ENCODE data around the gene MLF1. TPM values are rescaled to one million over a fixed set of nuclear protein-coding genes. Genes with fewer than 3 reads are reported as not detected.
"Not testable (repeated sequence)": the region's sequence is repeated elsewhere in the genome, so short reads cannot be mapped to it uniquely, and the experiment has no call there.

Gene MLF1
- total RNA-seq, 2 donors from 2014 or later: 117 to 217 TPM

GRCh38 chr3:158535918-158536317 is 35.1 kb upstream of the MLF1 start:
- no peaks in the 10 kb centered on the region for H3K27me3 ChIP-seq
- no peaks in the 10 kb centered on the region for H3K9me3 ChIP-seq
- no peaks in the 10 kb centered on the region for H3K36me3 ChIP-seq
- no peak overlapping the region for H3K4me3 ChIP-seq
- H3K27ac ChIP-seq: no peak overlapping the region
- no peak for DNase-seq (ENCODE audit: low spot score)
- TF ChIP-seq, protein P1, sequence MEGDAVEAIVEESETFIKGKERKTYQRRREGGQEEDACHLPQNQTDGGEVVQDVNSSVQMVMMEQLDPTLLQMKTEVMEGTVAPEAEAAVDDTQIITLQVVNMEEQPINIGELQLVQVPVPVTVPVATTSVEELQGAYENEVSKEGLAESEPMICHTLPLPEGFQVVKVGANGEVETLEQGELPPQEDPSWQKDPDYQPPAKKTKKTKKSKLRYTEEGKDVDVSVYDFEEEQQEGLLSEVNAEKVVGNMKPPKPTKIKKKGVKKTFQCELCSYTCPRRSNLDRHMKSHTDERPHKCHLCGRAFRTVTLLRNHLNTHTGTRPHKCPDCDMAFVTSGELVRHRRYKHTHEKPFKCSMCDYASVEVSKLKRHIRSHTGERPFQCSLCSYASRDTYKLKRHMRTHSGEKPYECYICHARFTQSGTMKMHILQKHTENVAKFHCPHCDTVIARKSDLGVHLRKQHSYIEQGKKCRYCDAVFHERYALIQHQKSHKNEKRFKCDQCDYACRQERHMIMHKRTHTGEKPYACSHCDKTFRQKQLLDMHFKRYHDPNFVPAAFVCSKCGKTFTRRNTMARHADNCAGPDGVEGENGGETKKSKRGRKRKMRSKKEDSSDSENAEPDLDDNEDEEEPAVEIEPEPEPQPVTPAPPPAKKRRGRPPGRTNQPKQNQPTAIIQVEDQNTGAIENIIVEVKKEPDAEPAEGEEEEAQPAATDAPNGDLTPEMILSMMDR (IDR thresholded peaks at IDR 0.05): no peak
- H3K4me1 ChIP-seq: no peaks in the 10 kb centered on the region

DNA sequence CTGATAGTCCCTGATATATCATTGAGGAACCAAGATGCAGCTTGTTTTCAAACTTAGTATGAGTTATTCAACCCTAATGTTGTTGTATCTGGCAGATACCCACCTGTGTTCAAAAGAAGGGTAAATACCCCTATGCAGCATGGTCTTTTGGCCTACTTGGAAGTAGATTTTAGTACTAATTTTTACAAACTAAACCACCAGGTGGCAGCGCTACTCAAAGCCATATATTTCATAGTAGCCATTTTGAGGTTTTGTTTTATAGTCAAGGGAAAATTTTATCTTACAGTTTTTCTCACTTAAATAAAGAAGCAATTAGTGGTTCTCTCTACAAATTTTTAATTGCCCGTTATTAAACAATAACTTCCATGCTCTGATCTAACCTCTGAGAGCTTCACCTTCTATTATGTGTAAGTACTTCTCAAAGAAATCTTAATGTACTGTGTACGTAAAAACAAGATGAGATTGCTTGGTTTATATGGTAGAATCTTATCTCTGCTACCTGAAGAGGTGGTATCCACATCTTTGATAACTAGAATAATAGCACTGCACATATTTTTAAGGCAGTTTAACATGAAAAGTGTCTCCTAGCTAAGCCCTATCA is 31.5 kb upstream of the MLF1 start:
- no peak overlapping the region for H3K4me3 ChIP-seq
- H3K9me3 ChIP-seq: no peaks in the 10 kb centered on the region
- TF ChIP-seq, protein P1 (IDR thresholded peaks at IDR 0.05): peak; percentile 47 to 71
- H3K36me3 ChIP-seq: no peaks in the 10 kb centered on the region
- H3K4me1 ChIP-seq: no peaks in the 10 kb centered on the region
- DNase-seq (ENCODE audit: low spot score): no peak
- H3K27ac ChIP-seq: peak overlapping the region in 1 of 2 donors; percentile 12
- no peaks in the 10 kb centered on the region for H3K27me3 ChIP-seq

- no peaks in the 10 kb centered on the region for H3K9me3 ChIP-seq
- H3K4me3 ChIP-seq: no peak overlapping the region
- TF ChIP-seq, protein P1 (IDR thresholded peaks at IDR 0.05): no peak
- H3K27me3 ChIP-seq: no peaks in the 10 kb centered on the region
- H3K4me1 ChIP-seq: no peaks in the 10 kb centered on the region
- H3K27ac ChIP-seq: peak overlapping the region in 1 of 2 donors; percentile 12
- DNase-seq (ENCODE audit: low spot score): no peak
- no peaks in the 10 kb centered on the region for H3K36me3 ChIP-seq
Measured at GRCh38 chr3:158540066-158540465, 30.9 kb upstream of the MLF1 start.

DNA sequence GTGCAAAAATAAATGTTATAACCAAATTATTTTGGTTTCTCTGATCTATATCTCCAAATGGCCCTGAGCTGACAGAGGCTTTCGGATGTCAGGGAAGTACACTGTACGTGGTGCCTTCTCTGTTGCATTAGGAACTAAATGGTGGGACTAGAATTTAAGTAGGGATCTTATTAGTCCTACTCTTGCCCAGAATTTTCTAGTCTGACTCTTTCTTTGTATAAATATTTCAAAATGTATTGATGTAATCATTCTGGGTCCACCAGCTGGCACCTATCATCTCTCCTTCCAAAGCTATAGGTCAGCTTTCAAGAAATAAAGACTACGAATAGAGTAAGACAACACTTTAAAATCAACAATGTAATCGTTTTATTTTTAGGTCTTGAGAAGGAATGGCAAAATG is 22.3 kb upstream of the MLF1 start:
- no peak for DNase-seq (ENCODE audit: low spot score)
- no peak overlapping the region for H3K27ac ChIP-seq
- H3K27me3 ChIP-seq: no peaks in the 10 kb centered on the region
- H3K9me3 ChIP-seq: no peaks in the 10 kb centered on the region
- TF ChIP-seq, protein P1 (IDR thresholded peaks at IDR 0.05): no peak
- no peaks in the 10 kb centered on the region for H3K36me3 ChIP-seq
- H3K4me1 ChIP-seq: no peaks in the 10 kb centered on the region
- no peak overlapping the region for H3K4me3 ChIP-seq

DNA sequence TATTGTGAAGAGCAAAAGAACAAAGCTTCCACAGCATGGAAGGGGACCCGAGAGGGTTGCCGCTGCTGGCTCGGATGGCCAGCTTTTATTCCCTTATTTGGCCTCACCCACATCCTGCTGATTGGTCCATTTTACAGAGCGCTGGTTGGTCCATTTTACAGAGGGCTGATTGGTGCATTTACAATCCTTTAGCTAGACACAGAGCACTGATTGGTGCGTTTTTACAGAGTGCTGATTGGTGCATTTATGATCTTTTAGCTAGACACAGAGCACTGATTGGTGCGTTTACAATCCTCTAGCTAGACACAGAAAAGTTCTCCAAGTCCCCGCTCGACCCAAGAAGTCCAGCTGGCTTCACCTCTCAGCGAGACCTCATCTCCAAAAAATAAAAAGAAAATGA is 21.1 kb upstream of the MLF1 start:
- not testable (repeated sequence) for H3K27ac ChIP-seq; H3K4me3 ChIP-seq; H3K36me3 ChIP-seq; H3K4me1 ChIP-seq; H3K27me3 ChIP-seq; DNase-seq (ENCODE audit: low spot score); H3K9me3 ChIP-seq

- Histone ChIP-seq H3K9me3 (no peaks in the 10 kb centered on the region), H3K4me3 (no peak overlapping the region), H3K36me3 (no peaks in the 10 kb centered on the region), H3K27me3 (no peaks in the 10 kb centered on the region), H3K4me1 (no peaks in the 10 kb centered on the region), H3K27ac (no peak overlapping the region)
- TF ChIP-seq, protein P1 (IDR thresholded peaks at IDR 0.05): no peak
- no peak for DNase-seq (ENCODE audit: low spot score)
Measured at GRCh38 chr3:158552124-158552523, 18.9 kb upstream of the MLF1 start.
